Tibial nerve (tissue), 3 donors: ENCODE results near the gene HDGFL3.

Source experiments
- POLR2A ChIP-seq, 2 donors: fragments of 450-650 bp; IDR thresholded peaks; one replicate each; pipeline ENCODE4 v1.6.1; 2017; ENCODE audit warnings: antibody characterized with exemption in 2 of 2, mild to moderate bottlenecking in 2 of 2, moderate library complexity in 2 of 2
- TF ChIP-seq, protein P1 (sequence below), 5 experiments: fragments of 200-600 bp in 3 of 5; fragments of 450-650 bp in 2 of 5; sonication (generic) in 3 of 5; IDR thresholded peaks; one replicate each; pipeline ENCODE4 v1.5.1; 2016 to 2019; ENCODE audit warnings: antibody characterized with exemption in 5 of 5, mild to moderate bottlenecking in 3 of 5, moderate library complexity in 2 of 5

DNA sequence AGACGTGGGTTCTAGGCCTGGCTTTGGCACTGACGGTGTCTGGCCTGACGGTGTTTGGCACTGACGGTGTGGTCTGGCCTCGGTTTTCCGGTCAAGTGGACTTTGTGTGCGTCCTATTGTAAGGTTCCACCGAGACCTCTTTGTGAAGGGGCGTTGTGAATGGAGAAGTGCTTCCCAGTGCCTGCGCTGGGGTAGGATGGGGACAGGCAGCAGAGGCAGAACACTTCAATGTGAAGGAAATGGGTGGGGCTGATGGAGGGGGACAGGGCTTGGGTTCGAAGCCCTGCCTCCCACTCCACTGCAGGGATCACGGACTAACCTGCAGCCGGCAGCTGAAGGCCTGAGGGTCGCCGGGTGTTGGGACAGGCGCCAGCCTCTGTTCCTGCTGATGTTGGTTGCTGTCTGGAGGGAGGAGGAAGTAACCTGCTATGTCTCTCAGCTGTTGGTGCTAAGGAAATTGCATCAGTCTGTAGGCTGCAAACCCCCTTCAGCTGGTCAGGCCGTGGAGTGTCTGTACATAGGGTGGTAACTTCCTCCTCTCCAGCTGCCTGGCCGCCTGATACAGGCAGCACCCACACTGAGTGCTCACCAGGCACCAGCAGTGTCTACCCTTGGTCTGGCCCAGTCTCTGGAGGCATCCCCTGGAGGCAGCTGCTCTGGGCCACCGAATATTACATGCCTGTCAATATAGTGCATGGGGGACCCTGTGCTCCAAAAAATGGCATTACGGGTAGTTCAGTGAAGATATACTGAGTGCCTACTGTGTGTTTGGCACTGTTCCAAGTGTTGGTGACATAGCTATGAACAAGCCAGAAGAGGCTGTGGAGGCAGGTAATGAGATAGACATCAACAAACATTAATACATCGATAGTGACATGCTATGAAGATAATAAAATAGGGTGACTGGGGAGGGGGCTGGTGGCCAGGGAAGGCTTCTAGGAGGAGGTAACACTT, 99.1 kb downstream of the HDGFL3 start:
- TF ChIP-seq, protein P1, sequence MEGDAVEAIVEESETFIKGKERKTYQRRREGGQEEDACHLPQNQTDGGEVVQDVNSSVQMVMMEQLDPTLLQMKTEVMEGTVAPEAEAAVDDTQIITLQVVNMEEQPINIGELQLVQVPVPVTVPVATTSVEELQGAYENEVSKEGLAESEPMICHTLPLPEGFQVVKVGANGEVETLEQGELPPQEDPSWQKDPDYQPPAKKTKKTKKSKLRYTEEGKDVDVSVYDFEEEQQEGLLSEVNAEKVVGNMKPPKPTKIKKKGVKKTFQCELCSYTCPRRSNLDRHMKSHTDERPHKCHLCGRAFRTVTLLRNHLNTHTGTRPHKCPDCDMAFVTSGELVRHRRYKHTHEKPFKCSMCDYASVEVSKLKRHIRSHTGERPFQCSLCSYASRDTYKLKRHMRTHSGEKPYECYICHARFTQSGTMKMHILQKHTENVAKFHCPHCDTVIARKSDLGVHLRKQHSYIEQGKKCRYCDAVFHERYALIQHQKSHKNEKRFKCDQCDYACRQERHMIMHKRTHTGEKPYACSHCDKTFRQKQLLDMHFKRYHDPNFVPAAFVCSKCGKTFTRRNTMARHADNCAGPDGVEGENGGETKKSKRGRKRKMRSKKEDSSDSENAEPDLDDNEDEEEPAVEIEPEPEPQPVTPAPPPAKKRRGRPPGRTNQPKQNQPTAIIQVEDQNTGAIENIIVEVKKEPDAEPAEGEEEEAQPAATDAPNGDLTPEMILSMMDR (IDR thresholded peaks at IDR 0.05): no peak
- peak in 1 of 2 donors; percentile 17 for TF ChIP-seq POLR2A (IDR thresholded peaks at IDR 0.05)
